HG03342 (cell line): ENCODE measurements around the gene INHBB.
"Not testable (repeated sequence)": the region's sequence is repeated elsewhere in the genome, so short reads cannot be mapped to it uniquely, and the experiment has no call there.

Source experiments
- ATAC-seq: cut with Tn5 transposase; IDR thresholded peaks from one replicate; pipeline ENCODE4 v1.9.1; 2021; ENCODE audit warnings: mild to moderate bottlenecking, moderate library complexity; ENCODE audit not compliant: unreplicated experiment

INHBB gene

DNA sequence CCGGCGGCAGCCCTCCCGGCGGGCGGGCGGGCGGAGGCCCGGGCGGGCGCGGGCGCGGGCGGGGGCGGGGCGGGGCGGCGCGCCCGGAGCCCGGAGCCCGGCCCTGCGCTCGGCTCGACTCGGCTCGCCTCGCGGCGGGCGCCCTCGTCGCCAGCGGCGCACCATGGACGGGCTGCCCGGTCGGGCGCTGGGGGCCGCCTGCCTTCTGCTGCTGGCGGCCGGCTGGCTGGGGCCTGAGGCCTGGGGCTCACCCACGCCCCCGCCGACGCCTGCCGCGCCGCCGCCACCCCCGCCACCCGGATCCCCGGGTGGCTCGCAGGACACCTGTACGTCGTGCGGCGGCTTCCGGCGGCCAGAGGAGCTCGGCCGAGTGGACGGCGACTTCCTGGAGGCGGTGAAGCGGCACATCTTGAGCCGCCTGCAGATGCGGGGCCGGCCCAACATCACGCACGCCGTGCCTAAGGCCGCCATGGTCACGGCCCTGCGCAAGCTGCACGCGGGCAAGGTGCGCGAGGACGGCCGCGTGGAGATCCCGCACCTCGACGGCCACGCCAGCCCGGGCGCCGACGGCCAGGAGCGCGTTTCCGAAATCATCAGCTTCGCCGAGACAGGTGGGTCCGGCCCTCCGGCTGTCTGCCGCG lies at the start of gene INHBB:
INHBB (plus strand) TSS at position 111 of the 641 bp plus-strand sequence; CDS start at position 164, 53 bp downstream.
- no peak for ATAC-seq

GRCh38 chr2:120298173-120298835 lies 47.6 kb upstream of the INHBB start:
- no peak for ATAC-seq

GRCh38 chr2:120299004-120299403 lies 46.9 kb upstream of the INHBB start:
- ATAC-seq, result no peak

GRCh38 chr2:120299561-120299960 lies 46.4 kb upstream of the INHBB start:
- no peak for ATAC-seq

GRCh38 chr2:120300385-120300784 lies 45.6 kb upstream of the INHBB start:
- ATAC-seq, result no peak

- no peak for ATAC-seq
Observed at GRCh38 chr2:120301284-120301683, 44.7 kb upstream of the INHBB start.

- ATAC-seq, result no peak
Observed at GRCh38 chr2:120302301-120302700, 43.6 kb upstream of the INHBB start.

DNA sequence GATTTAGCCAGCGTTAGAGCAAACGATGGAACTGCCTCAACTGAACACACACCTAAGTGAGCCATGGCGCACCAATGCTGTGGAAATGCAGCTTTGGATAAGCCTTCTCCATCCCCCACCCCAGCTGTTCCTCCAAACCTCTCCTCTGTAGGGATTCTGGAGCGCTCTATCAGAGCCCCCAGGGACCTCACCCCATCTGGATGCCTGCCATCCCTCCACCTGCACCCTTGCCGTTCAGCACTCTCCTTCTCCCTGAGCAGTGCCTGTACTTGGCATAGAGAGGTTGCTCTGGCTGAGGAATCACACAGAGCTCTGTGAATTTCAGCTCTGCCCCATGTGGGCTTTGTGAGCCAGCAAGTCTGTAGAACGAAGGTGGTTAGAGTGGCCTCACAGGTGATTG lies 42.8 kb upstream of the INHBB start:
- ATAC-seq, result no peak

- ATAC-seq, result no peak
Observed at GRCh38 chr2:120305296-120305695, 40.6 kb upstream of the INHBB start.

- no peak for ATAC-seq
Observed at GRCh38 chr2:120305937-120306490, 39.9 kb upstream of the INHBB start.

GRCh38 chr2:120307482-120307881 lies 38.5 kb upstream of the INHBB start:
- no peak for ATAC-seq

DNA sequence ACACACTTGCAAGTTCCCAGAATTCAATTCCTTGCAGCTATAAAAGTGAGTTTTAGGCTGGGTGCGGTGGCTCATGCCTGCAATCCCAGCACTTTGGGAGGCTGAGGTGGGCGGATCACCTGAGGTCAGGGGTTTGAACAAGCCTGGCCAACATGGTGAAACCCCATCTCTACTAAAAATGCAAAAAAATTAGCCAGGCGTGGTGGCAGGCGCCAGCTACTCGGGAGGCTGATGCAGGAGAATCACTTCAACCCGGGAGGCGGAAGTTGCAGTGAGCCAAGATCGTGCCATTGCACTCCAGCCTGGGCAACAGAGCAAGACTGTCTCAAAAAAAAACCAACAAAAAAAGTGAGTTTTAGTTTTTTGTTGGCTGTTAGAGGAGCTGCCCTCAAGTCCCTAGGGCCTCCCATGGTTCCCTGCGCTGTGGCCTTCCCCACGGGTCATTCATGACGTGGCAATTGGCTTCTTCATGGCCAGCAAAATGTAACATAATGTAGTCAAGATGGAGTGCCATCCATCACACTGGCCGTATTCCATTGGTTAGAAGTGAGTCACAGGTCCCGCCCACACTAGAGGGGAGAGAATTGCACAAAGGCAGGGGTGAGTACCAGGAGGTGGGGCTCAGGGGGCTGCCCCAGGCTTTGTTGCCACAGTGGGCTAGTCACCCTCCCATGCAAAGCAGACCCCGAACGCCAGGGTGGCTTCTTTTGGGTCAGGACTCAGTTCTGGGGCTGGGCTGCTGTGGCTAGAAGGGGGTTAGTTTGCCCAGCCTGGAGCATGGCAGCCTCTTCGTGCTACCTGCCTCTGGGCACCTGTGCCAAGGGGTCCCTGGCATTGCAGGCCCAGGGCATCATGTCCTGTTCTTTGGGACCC lies 37.7 kb upstream of the INHBB start:
- ATAC-seq, result peak; percentile 32

DNA sequence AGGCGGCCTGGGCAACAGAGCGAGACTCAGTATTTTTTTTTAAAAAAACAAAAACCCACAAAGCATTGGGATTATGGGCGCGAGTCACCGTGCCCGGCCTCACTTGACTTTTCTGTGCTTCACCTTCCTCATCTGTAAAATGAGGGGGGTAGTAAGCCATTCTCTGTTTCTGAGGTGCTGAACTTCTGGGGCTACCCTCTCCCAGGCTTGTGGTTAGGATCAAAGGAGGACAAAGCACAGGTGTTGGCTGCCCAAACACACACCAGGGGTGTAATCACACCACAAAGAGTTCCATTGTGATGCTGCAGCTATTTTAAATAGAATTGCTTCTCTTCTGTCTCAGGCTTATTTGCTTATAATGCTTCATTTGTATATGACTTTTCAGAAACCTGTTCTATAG lies 35.8 kb upstream of the INHBB start:
- peak; percentile 64 for ATAC-seq

- ATAC-seq, result not testable (repeated sequence)
Observed at GRCh38 chr2:120310841-120311240, 35.1 kb upstream of the INHBB start.

GRCh38 chr2:120312076-120312475 lies 33.9 kb upstream of the INHBB start:
- ATAC-seq, result no peak

GRCh38 chr2:120312860-120313694 lies 32.9 kb upstream of the INHBB start:
- ATAC-seq, result peak; percentile 43

- ATAC-seq, result no peak
Observed at GRCh38 chr2:120313695-120314615, 32.0 kb upstream of the INHBB start.

DNA sequence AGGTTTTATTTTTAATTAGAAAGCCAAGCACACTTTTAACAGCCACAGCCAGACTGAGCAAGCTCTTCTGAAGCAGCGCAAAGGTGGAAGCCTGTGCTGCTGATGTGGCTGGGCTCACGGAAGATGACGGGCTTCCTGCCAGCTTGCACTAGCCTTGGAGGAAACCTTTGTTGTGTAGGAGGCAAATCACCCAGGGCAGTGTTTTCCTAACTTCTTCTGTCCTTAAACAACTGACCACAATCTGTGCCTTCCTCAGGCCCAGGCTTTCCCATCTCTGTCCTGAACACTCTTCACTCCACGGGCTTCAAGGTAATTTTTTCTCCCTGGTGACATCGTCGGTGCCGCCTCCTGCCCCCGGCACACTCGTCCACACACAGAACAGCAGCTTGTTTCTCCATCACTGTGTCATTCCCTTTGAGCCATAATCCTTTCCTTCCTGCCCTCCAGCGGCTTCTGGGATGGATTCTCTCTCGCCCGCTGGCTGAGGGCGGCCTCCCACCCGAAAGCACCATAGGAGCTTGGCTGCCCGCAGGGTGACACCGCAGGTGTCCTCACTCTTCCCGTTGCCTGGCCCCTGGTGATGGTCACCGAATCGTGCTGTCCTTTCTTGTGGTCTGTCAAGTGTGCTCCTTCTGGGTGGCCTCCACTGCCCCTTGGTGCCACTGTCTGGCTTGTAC lies 31.1 kb upstream of the INHBB start:
- no peak for ATAC-seq
